Stimulated activated CD4-positive, alpha-beta T cell treated with anti-CD3 and anti-CD28 coated beads, TNF-alpha, amount 100 ng/mL, for 48 hours (primary cell): Measurements from ENCODE around the gene ACSL1.
A peak's percentile ranks its signal among the peaks of the same experiment; 100 is the strongest.
"Not testable (repeated sequence)": the region's sequence is repeated elsewhere in the genome, so short reads cannot be mapped to it uniquely, and the experiment has no call there.

Source experiments
- DNase-seq, 3 donors: peaks; one replicate each; pipeline ENCODE4 v3.0.0-alpha.2; 2020; ENCODE audit warnings: low read depth in 3 of 3

ACSL1 gene

GRCh38 chr4:184755278-184755677 lies 70.5 kb downstream of the ACSL1 start:
- DNase-seq = no peak

DNA sequence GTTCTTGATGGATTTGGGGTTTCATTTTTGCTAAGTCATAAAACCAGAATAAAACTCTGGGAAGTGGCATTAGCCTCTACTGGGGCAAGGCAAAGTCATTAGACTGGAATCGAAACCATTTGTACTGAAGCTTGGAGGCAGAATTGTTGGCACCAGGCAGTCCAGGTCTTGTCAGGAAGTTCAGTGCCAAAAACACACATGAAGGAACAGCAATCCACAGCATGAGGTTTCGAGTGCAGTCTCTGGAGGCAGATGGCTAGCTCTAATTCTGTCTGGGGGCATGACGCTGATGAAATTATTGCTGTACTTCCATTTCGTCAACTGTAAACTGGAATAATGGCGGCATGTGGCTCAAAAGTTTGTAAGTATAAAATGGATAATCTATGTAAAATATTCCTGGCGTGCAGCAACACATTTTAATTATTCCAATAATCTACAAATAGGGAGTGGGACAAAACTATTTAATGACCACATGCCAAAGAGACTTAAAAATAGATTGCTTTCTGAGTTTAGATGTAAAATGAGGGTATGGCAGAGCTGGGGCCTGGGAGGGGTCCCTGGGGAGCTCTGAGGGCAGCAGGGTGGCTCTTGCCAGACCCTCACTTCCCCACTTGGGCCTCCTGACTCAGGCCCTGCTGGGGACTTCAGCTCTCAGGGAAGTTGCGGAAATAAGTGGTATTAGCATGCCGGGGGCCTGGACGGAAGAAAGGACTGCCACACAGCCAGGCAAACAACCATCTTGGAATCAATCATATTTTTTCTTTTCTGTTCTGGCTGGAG lies 73.1 kb downstream of the ACSL1 start:
- DNase-seq = no peak

GRCh38 chr4:184751585-184751956 lies 74.2 kb downstream of the ACSL1 start:
- DNase-seq = no peak

GRCh38 chr4:184750926-184751584 lies 74.7 kb downstream of the ACSL1 start:
- DNase-seq = no peak

DNA sequence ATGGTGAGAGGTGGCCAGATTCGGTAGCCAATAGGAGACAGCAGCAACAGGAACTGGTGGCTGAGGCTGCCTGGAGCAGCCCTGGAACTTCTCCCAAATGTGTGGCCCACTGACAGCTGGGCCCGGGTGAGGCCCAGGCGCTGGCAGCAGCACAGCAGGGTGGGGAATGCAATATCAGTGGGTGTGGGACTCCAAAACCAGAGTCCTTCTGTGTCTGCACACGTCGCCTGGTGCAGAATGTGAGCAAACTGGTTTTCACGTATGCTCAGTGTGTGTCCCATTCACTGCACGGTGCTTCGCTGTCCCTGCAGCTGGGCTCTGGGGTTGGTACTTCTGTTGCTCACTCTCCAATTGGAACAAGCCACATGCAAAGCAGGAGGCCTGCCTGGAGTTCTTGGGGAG lies 77.5 kb downstream of the ACSL1 start:
- DNase-seq = no peak

GRCh38 chr4:184747034-184747830 lies 78.5 kb downstream of the ACSL1 start:
- no peak for DNase-seq

GRCh38 chr4:184745831-184746795 lies 79.7 kb downstream of the ACSL1 start:
- DNase-seq = peak; percentile 55 to 66 (median 55)

GRCh38 chr4:184744236-184744635 lies 81.5 kb downstream of the ACSL1 start:
- no peak for DNase-seq

DNA sequence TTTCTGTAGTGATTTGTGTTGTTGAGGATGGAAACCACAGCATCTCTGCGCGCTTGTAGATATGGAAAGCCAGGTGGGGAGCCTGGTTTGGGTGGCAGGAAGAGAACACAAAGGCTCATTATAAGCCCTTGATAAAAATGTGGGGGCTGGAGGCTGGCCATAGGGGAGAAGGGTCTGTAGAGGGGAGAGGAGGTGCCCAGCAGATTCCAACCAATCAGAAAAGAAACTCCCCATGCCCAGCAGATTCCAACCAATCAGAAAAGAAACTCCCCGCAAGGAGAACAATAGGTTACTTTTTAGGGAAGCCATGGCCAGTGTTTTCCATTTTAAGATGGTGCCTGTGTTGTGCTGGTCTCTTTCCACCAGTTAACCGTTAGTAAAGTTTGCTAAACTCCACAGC lies 82.1 kb downstream of the ACSL1 start:
- DNase-seq = no peak

GRCh38 chr4:184741651-184742050 lies 84.1 kb downstream of the ACSL1 start:
- DNase-seq = not testable (repeated sequence)

- no peak for DNase-seq
These were observed 84.8 kb downstream of the ACSL1 start for GRCh38 chr4:184740980-184741391.

- not testable (repeated sequence) for DNase-seq
These were observed 86.2 kb downstream of the ACSL1 start for GRCh38 chr4:184739575-184739974.

- no peak for DNase-seq
These were observed 91.0 kb downstream of the ACSL1 start for GRCh38 chr4:184734758-184735157.

DNA sequence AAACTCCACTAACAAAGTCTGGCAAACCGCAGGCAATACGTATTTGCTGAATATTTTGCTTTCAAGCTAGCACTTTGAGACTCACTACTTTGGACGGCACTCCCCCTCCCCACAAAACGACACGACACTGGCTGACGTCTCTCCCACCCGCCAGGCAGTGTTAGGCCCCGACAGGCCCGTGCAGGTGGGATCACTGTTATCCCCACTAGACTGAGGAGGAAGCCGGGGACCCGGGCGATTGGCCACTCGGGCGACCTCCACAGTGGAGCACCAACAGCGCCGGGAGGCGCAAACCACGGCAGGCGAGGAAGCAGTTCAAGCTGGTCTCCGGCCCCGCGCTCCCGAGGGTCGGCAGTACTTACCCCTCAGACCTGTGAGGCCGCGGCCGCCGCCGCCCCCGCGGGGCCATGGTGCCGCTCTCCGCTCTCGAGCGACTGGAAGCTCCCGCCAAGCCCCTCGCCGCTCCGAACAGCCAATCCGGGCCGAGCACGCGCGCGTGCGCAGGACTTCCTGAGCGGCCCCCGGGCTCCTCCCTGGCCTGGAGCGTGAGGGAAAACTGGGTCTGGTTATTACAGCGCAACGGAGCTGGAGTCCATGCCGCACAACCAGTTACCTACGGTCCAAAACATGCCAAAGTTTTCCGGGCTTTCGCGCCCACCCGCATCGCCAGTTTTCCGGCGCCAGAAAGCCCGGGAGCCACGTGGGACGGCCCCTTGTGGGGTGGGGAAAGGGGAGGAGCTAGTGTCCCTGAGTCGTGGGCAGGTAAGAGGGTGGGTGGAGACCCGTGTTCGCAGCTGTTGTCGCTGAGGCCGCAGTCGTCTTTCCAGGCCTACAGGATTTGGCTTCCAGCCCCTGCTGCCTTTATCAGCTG lies 91.9 kb downstream of the ACSL1 start, which contains the start of gene CENPU:
Gene CENPU, minus strand, starts transcription at position 443 of the 871 bp plus-strand sequence. Its CDS starts 34 bp downstream, at position 409.
- peak; percentile 89 to 93 (median 92) for DNase-seq

- no peak for DNase-seq
These were observed 93.6 kb downstream of the ACSL1 start for GRCh38 chr4:184732126-184732525.

DNA sequence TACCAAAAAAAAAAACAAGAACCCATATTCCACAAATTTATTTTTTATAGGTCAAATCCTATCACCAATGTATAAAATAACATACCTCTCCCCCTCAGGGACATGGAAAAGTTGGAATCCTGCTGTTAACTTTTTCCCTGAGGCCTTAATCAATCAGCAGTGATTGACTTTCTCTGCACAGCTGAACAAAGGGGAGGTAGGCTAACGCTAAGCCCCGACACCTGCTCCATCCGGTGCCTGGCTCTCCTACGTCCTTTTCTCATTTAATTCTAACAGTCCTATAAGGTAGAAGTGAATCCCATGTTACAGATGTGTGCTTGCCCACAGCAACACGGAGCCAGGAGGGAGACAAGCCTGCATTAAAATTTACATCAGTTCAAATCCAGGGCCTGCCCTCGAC lies 94.7 kb downstream of the ACSL1 start:
- no peak for DNase-seq

DNA sequence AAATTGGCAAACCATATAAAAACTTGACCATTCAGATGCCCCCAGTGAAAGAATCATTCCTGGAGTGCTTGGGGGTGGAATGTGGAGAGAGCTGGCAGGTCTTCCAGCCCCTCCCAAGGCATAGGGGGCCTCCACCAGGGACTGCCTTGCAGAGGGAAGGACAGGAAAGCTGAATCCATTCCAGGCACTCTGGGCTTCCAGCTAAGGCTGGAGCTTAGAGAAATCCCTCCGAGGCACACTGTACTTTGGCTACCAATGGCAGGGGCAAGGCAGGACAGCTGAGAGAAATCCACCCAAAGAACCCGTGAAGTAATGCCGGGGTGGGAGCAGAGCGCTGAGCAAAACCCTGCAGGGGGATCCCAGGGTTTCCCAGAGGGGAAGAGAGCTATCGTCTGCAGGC lies 95.8 kb downstream of the ACSL1 start:
- DNase-seq = no peak

GRCh38 chr4:184728858-184729257 lies 96.9 kb downstream of the ACSL1 start:
- no peak for DNase-seq

DNA sequence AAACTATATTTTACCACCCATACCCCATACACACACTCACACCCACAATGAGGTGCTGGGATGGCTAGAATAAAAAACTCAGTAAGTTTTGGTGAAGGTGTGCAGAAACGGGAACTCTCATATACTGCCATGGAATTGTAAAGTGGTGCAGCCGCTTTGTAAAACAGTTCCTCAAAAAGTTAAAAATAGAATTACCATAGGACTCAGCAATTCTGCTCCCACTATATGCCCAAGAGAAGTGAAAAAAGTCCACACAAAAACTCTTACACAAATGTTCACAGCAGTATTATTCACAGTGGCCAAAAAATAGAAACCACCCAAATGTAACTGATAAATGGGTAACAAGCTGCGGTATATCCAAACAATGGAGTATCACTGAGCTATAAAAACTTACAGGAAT lies 98.3 kb downstream of the ACSL1 start:
- DNase-seq = no peak

GRCh38 chr4:184722798-184723197 lies 103.0 kb downstream of the ACSL1 start:
- DNase-seq = no peak
